HG03571 (cell line): Measurements from ENCODE around the gene MAP3K6.

Experiments
- ATAC-seq: cut with Tn5 transposase; IDR thresholded peaks from one replicate; pipeline ENCODE4 v1.9.1; 2021; ENCODE audit not compliant: unreplicated experiment

The MAP3K6 gene

GRCh38 chr1:27341525-27342252 is 25.1 kb downstream of the MAP3K6 start, which contains the start of gene SYTL1:
SYTL1 (plus strand) TSS chr1:27342022; CDS start chr1:27345335, 3,313 bp downstream.
- peak; percentile 46 for ATAC-seq

- ATAC-seq, result no peak
Measured at GRCh38 chr1:27339213-27339612, 27.5 kb downstream of the MAP3K6 start.

- no peak for ATAC-seq
Measured at GRCh38 chr1:27338751-27339150, 28.0 kb downstream of the MAP3K6 start.

GRCh38 chr1:27336756-27337155 is 30.0 kb downstream of the MAP3K6 start:
- no peak for ATAC-seq

GRCh38 chr1:27335506-27336422 is 31.0 kb downstream of the MAP3K6 start:
- ATAC-seq, result no peak

- no peak for ATAC-seq
Measured at GRCh38 chr1:27333717-27334279, 33.0 kb downstream of the MAP3K6 start.

- ATAC-seq, result no peak
Measured at GRCh38 chr1:27332536-27333281, 34.1 kb downstream of the MAP3K6 start.

GRCh38 chr1:27331922-27332321 is 34.8 kb downstream of the MAP3K6 start:
- ATAC-seq, result no peak

- no peak for ATAC-seq
Measured at GRCh38 chr1:27331426-27331825, 35.3 kb downstream of the MAP3K6 start.

GRCh38 chr1:27330786-27331185 is 36.0 kb downstream of the MAP3K6 start:
- ATAC-seq, result no peak

GRCh38 chr1:27327964-27328363 is 38.8 kb downstream of the MAP3K6 start:
- no peak for ATAC-seq

- ATAC-seq, result no peak
Measured at GRCh38 chr1:27325286-27325685, 41.5 kb downstream of the MAP3K6 start.

- ATAC-seq, result no peak
Measured at GRCh38 chr1:27322569-27323240, 44.1 kb downstream of the MAP3K6 start.

GRCh38 chr1:27321813-27322568 is 44.8 kb downstream of the MAP3K6 start, which contains the start of gene TMEM222:
TMEM222 (plus strand) TSS chr1:27322163; CDS start chr1:27322198, 35 bp downstream.
- ATAC-seq, result peak; percentile 88

- ATAC-seq, result no peak
Measured at GRCh38 chr1:27318596-27318995, 48.2 kb downstream of the MAP3K6 start.

- ATAC-seq, result no peak
Measured at GRCh38 chr1:27318136-27318535, 48.6 kb downstream of the MAP3K6 start.

- ATAC-seq, result no peak
Measured at GRCh38 chr1:27316860-27317259, 49.9 kb downstream of the MAP3K6 start.

GRCh38 chr1:27314737-27315136 is 52.0 kb downstream of the MAP3K6 start:
- no peak for ATAC-seq

GRCh38 chr1:27314169-27314568 is 52.6 kb downstream of the MAP3K6 start:
- no peak for ATAC-seq
